WTC11 (cell line): ENCODE data around the gene FASTKD2. TPM values are rescaled to one million over a fixed set of nuclear protein-coding genes. Genes with fewer than 3 reads are reported as not detected.

ENCODE experiments used
- ATAC-seq: fragments of 200-7000 bp; cut with Tn5 transposase; 2 replicates; pipeline ENCODE4 v1.10.0; 2021; ENCODE audit warnings: mild to moderate bottlenecking, moderate library complexity
- CTCF ChIA-PET: fragments of 300-600 bp; sonication (Branson Sonifier 250); formaldehyde crosslinking; loops from one replicate; lab custom pipeline; 2021; ENCODE audit warnings: antibody characterized with exemption; lab: Charles Lee
- POLR2A ChIA-PET: fragments of 350-600 bp; sonication (Branson Sonifier 250); formaldehyde crosslinking; loops from one replicate; lab custom pipeline; 2021; ENCODE audit warnings: antibody characterized with exemption; lab: Charles Lee
- DNase-seq: peaks from one replicate; pipeline ENCODE4 v3.0.0; 2021; ENCODE audit warnings: low spot score
- H3K27ac Mint-ChIP-seq: 2 replicates; pipeline ENCODE4 v1.8.0; 2021; ENCODE audit warnings: mixed read lengths
- H3K27me3 Mint-ChIP-seq: 2 replicates; pipeline ENCODE4 v1.8.0; 2021; ENCODE audit warnings: low read depth, mild to moderate bottlenecking, moderate library complexity, mixed read lengths
- H3K36me3 Mint-ChIP-seq: 2 replicates; pipeline ENCODE4 v1.8.0; 2021; ENCODE audit warnings: mixed read lengths
- H3K4me1 Mint-ChIP-seq: 2 replicates; pipeline ENCODE4 v1.8.0; 2022; ENCODE audit warnings: mixed read lengths
- H3K4me3 Mint-ChIP-seq: 2 replicates; pipeline ENCODE4 v1.8.0; 2021; ENCODE audit warnings: mild to moderate bottlenecking, moderate library complexity, mixed read lengths
- H3K9me3 Mint-ChIP-seq: 2 replicates; pipeline ENCODE4 v1.8.0; 2021; ENCODE audit warnings: mixed read lengths
- ARID4B ChIP-seq: sonication (generic); formaldehyde crosslinking; IDR thresholded peaks from 2 replicates; pipeline ENCODE4 v1.8.0; 2023; ENCODE audit warnings: missing genetic modification reagents, mild to moderate bottlenecking, borderline replicate concordance
- ATF2 ChIP-seq: sonication (generic); formaldehyde crosslinking; IDR thresholded peaks from 2 replicates; pipeline ENCODE4 v1.8.1; 2022; ENCODE audit warnings: low read depth, missing genetic modification reagents, borderline replicate concordance
- ATF3 ChIP-seq: sonication (generic); formaldehyde crosslinking; conservative IDR thresholded peaks from 2 replicates; pipeline ENCODE4 v1.8.1; 2022; ENCODE audit warnings: mild to moderate bottlenecking, missing genetic modification reagents
- CREM ChIP-seq: sonication (generic); formaldehyde crosslinking; IDR thresholded peaks from 2 replicates; pipeline ENCODE4 v1.8.1; 2022; ENCODE audit warnings: mild to moderate bottlenecking, missing genetic modification reagents, moderate library complexity
- FOXK1 ChIP-seq: sonication (generic); formaldehyde crosslinking; IDR thresholded peaks from 2 replicates; pipeline ENCODE4 v1.8.0; 2022; ENCODE audit warnings: mild to moderate bottlenecking, moderate library complexity, missing genetic modification reagents
- IRF1 ChIP-seq: sonication (generic); formaldehyde crosslinking; IDR thresholded peaks from 2 replicates; pipeline ENCODE4 v1.8.0; 2023; ENCODE audit warnings: missing genetic modification reagents
- IRF2 ChIP-seq: sonication (generic); formaldehyde crosslinking; IDR thresholded peaks from 2 replicates; pipeline ENCODE4 v1.8.0; 2022; ENCODE audit warnings: low read depth, missing genetic modification reagents, borderline replicate concordance
- RORB ChIP-seq: fragments of 250-450 bp; sonication (Bioruptor Pico); IDR thresholded peaks from 2 replicates; pipeline ENCODE4 v1.9.0; 2021; ENCODE audit warnings: mild to moderate bottlenecking
- SMAD3 ChIP-seq: sonication (generic); formaldehyde crosslinking; IDR thresholded peaks from 2 replicates; pipeline ENCODE4 v1.8.0; 2022; ENCODE audit warnings: missing genetic modification reagents, mild to moderate bottlenecking, borderline replicate concordance
- SOX15 ChIP-seq: fragments of 250-450 bp; sonication (Bioruptor Pico); IDR thresholded peaks from 2 replicates; pipeline ENCODE4 v1.9.0; 2021; ENCODE audit warnings: mild to moderate bottlenecking
- USF1 ChIP-seq: sonication (generic); formaldehyde crosslinking; IDR thresholded peaks from 2 replicates; pipeline ENCODE4 v1.8.0; 2022; ENCODE audit warnings: mild to moderate bottlenecking, missing genetic modification reagents
- ZBTB21 ChIP-seq: sonication (generic); formaldehyde crosslinking; IDR thresholded peaks from 2 replicates; pipeline ENCODE4 v1.8.1; 2023; ENCODE audit warnings: mild to moderate bottlenecking, missing genetic modification reagents, borderline replicate concordance
- ZMAT4 ChIP-seq: fragments of 250-450 bp; sonication (Bioruptor Pico); IDR thresholded peaks from 2 replicates; pipeline ENCODE4 v1.9.0; 2021; ENCODE audit warnings: mild to moderate bottlenecking
- ZNF138 ChIP-seq: sonication (generic); formaldehyde crosslinking; conservative IDR thresholded peaks from 2 replicates; pipeline ENCODE4 v1.8.1; 2022; ENCODE audit warnings: mild to moderate bottlenecking, moderate library complexity, missing genetic modification reagents
- ZNF263 ChIP-seq: sonication (generic); formaldehyde crosslinking; IDR thresholded peaks from 2 replicates; pipeline ENCODE4 v1.8.1; 2022; ENCODE audit warnings: low read depth, mild to moderate bottlenecking, moderate library complexity, missing genetic modification reagents
- ZNF281 ChIP-seq: sonication (generic); formaldehyde crosslinking; IDR thresholded peaks from 2 replicates; pipeline ENCODE4 v1.8.0; 2023; ENCODE audit warnings: mild to moderate bottlenecking, missing genetic modification reagents
- ZNF317 ChIP-seq: sonication (generic); formaldehyde crosslinking; IDR thresholded peaks from 2 replicates; pipeline ENCODE4 v1.8.1; 2023; ENCODE audit warnings: low read depth, mild to moderate bottlenecking, moderate library complexity, missing genetic modification reagents, borderline replicate concordance
- ZNF416 ChIP-seq: fragments of 250-450 bp; sonication (Bioruptor Pico); IDR thresholded peaks from 2 replicates; pipeline ENCODE4 v1.9.0; 2021; ENCODE audit warnings: mild to moderate bottlenecking, inconsistent platforms
- ZNF423 ChIP-seq: fragments of 250-450 bp; sonication (Bioruptor Pico); IDR thresholded peaks from 2 replicates; pipeline ENCODE4 v2.1.2; 2022; ENCODE audit warnings: mild to moderate bottlenecking, moderate library complexity
- ZNF425 ChIP-seq: fragments of 250-450 bp; sonication (Bioruptor Pico); conservative IDR thresholded peaks from 2 replicates; pipeline ENCODE4 v1.9.0; 2021; ENCODE audit warnings: mild to moderate bottlenecking
- total RNA-seq: library from RNA; stranded (reverse); gene quantifications from 3 replicates; pipeline ENCODE4 v1.2.3, GENCODE V29; 2021

The FASTKD2 gene
- total RNA-seq, 1 experiment from 2014 or later, result 33.7 TPM

- TF ChIP-seq ARID4B (CRISPR knock-in tag), result no peak
- no peak for TF ChIP-seq CREM (CRISPR knock-in tag)
- no peak for TF ChIP-seq ZNF423 (CRISPR knock-in tag)
- no peak for TF ChIP-seq FOXK1 (CRISPR knock-in tag)
- no peak for TF ChIP-seq ZMAT4 (CRISPR knock-in tag)
- TF ChIP-seq ZNF138, result no peak
- TF ChIP-seq SOX15 (CRISPR knock-in tag), result no peak
- no peak for TF ChIP-seq IRF2
- TF ChIP-seq ZNF281 (CRISPR knock-in tag), result no peak
- TF ChIP-seq ZNF317 (CRISPR knock-in tag), result no peak
- no peak for TF ChIP-seq ATF3 (CRISPR knock-in tag)
Observed at GRCh38 chr2:206836722-206837121, 71.3 kb downstream of the FASTKD2 start (continued).

GRCh38 chr2:206837775-206838174 is 72.4 kb downstream of the FASTKD2 start:
- ChIA-PET POLR2A (no interaction called here), CTCF (no interaction called here)
- no peak for DNase-seq
- H3K36me3 Mint-ChIP-seq, result peaks cover 19% of the 10 kb centered on the region
- no peak for ATAC-seq
- TF ChIP-seq ATF2 (CRISPR knock-in tag) (no peak), ZNF416 (CRISPR knock-in tag) (no peak), ZNF263 (CRISPR knock-in tag) (no peak)
- peaks cover 31% of the 10 kb centered on the region for H3K9me3 Mint-ChIP-seq
- H3K27ac Mint-ChIP-seq, result no peak overlapping the region
- H3K4me1 Mint-ChIP-seq, result no peaks in the 10 kb centered on the region
- no peak overlapping the region for H3K4me3 Mint-ChIP-seq
- H3K27me3 Mint-ChIP-seq, result no peaks in the 10 kb centered on the region

- Mint-ChIP-seq H3K4me3 (no peak overlapping the region), H3K36me3 (peaks cover 10% of the 10 kb centered on the region), H3K27me3 (no peaks in the 10 kb centered on the region), H3K27ac (no peak overlapping the region), H3K9me3 (peaks cover 22% of the 10 kb centered on the region), H3K4me1 (no peaks in the 10 kb centered on the region)
- ChIA-PET CTCF (interaction anchor here (3.5 kb wide), 1 partner anchor 38 kb away, joined by 26 read pairs; no protein-coding TSS in a partner anchor), POLR2A (no interaction called here)
- ATAC-seq, result no peak
- no peak for DNase-seq
- TF ChIP-seq ZNF425 (CRISPR knock-in tag), result no peak
- TF ChIP-seq ATF3 (CRISPR knock-in tag), result no peak
- TF ChIP-seq RORB (CRISPR knock-in tag), result no peak
- no peak for TF ChIP-seq ZBTB21
- no peak for TF ChIP-seq SMAD3 (CRISPR knock-in tag)
- TF ChIP-seq USF1 (CRISPR knock-in tag), result no peak
- no peak for TF ChIP-seq IRF1 (CRISPR knock-in tag)
Observed at GRCh38 chr2:206838690-206839089, 73.3 kb downstream of the FASTKD2 start.
